PFSK-1 (cell line): ENCODE results near the gene PEX1.

Source experiments
- POLR2AphosphoS5 ChIP-seq: IDR thresholded peaks from 2 replicates; pipeline ENCODE4 v1.6.1; 2012; ENCODE audit warnings: low read depth, mild to moderate bottlenecking, control low read depth, low read length, moderate library complexity
- TAF1 ChIP-seq: IDR thresholded peaks from 2 replicates; pipeline ENCODE4 v1.6.1; 2012; ENCODE audit warnings: low read length, control low read depth, borderline replicate concordance; ENCODE audit not compliant: insufficient read depth

DNA sequence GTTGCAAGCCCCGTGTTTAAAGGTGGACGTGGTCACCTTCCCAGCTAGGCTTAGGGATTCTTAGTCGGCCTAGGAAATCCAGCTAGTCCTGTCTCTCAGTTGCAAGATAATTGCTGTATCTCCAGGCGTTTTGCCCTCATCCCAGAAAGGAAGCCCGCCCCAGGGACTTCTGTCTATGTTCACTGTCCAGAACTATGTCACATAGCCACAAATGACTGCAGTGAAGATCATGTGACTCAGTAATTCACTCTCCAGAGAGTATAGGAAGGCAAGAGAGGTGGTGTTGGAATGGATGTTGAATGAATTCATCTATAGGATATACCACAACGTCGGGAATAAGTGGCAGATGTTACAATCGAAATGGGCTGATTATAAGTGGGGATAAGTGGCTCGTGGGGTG is 50.2 kb downstream of the PEX1 start:
- TF ChIP-seq POLR2AphosphoS5 (no peak), TAF1 (no peak)
